OCI-LY3 (cell line): Measurements from ENCODE around the gene DYNLL2.

Source experiments
- H2AFZ ChIP-seq: fragments of 200-600, 300-600 bp; shearing (Covaris generic); 2 replicates; pipeline ENCODE4 v1.6.0; 2014; ENCODE audit warnings: antibody characterized with exemption, low read depth, low read length
- H3K27ac ChIP-seq: fragments of 200-600, 300-600 bp; sonication (generic); 2 replicates; pipeline ENCODE4 v1.5.1; 2014; ENCODE audit warnings: mild to moderate bottlenecking, low read length, moderate library complexity, mixed read lengths
- H3K27me3 ChIP-seq: fragments of 200-600, 300-600 bp; sonication (generic); 2 replicates; pipeline ENCODE4 v1.6.1; 2014; ENCODE audit warnings: low read depth, low read length, mixed read lengths
- H3K36me3 ChIP-seq: fragments of 200-600, 300-600 bp; sonication (generic); replicated peaks from 2 replicates; pipeline ENCODE3; 2014; ENCODE audit warnings: low read depth, low read length, mixed read lengths
- H3K4me1 ChIP-seq: fragments of 300-600, 200-600 bp; sonication (generic); 2 replicates; pipeline ENCODE4 v1.6.1; 2014; ENCODE audit warnings: low read length, mixed read lengths
- H3K4me2 ChIP-seq: fragments of 200-600, 300-600 bp; sonication (generic); 2 replicates; pipeline ENCODE4 v1.6.1; 2014; ENCODE audit warnings: low read length, mixed read lengths
- H3K4me3 ChIP-seq: fragments of 300-600, 200-600 bp; sonication (generic); 2 replicates; pipeline ENCODE4 v1.5.1; 2014; ENCODE audit warnings: antibody characterized with exemption, mild to moderate bottlenecking, low read length, moderate library complexity
- H3K79me2 ChIP-seq: fragments of 300-600, 200-600 bp; shearing (Covaris generic); 2 replicates; pipeline ENCODE4 v1.6.1; 2014; ENCODE audit warnings: mild to moderate bottlenecking, low read length, mixed read lengths
- H3K9ac ChIP-seq: fragments of 300-600, 200-600 bp; shearing (Covaris generic); 2 replicates; pipeline ENCODE4 v1.6.0; 2014; ENCODE audit warnings: mild to moderate bottlenecking, low read length, moderate library complexity
- H3K9me3 ChIP-seq: fragments of 200-600, 300-600 bp; shearing (Covaris generic); 2 replicates; pipeline ENCODE4 v1.6.1; 2014; ENCODE audit warnings: low read length, mixed read lengths; ENCODE audit not compliant: insufficient read depth
- H4K20me1 ChIP-seq: fragments of 200-600, 300-600 bp; sonication (generic); 2 replicates; pipeline ENCODE4 v1.6.1; 2016; ENCODE audit warnings: low read length, mixed read lengths; ENCODE audit not compliant: insufficient read depth
- CTCF ChIP-seq: fragments of 200-600, 300-600 bp; sonication (generic); IDR thresholded peaks from 2 replicates; pipeline ENCODE4 v1.5.1; 2014; ENCODE audit warnings: antibody characterized with exemption, low read length, low read depth
- EZH2phosphoT487 ChIP-seq: fragments of 200-600 bp; shearing (Covaris generic); IDR thresholded peaks from 2 replicates; pipeline ENCODE4 v1.6.1; 2018; ENCODE audit warnings: antibody characterized with exemption, mixed run types, low read depth

Gene DYNLL2

GRCh38 chr17:58049533-58049932 lies 33.7 kb upstream of the DYNLL2 start:
- no peak overlapping the region for H3K27ac ChIP-seq
- H3K4me3 ChIP-seq, result no peak overlapping the region
- H3K9me3 ChIP-seq, result no peaks in the 10 kb centered on the region

GRCh38 chr17:58050966-58051365 lies 32.3 kb upstream of the DYNLL2 start:
- Histone ChIP-seq H3K36me3 (no peaks in the 10 kb centered on the region), H3K27ac (no peak overlapping the region), H3K4me2 (no peak overlapping the region), H3K9me3 (no peaks in the 10 kb centered on the region), H3K9ac (no peak overlapping the region), H3K27me3 (peaks cover 7% of the 10 kb centered on the region; the same call in 1 of the 2 replicates), H3K79me2 (no peaks in the 10 kb centered on the region), H3K4me1 (no peaks in the 10 kb centered on the region), H3K4me3 (no peak overlapping the region), H4K20me1 (no peaks in the 10 kb centered on the region), H2AFZ (no peak overlapping the region)
- TF ChIP-seq EZH2phosphoT487 (no peak), CTCF (no peak)

More at GRCh38 chr17:58049533-58049932, 33.7 kb upstream of the DYNLL2 start:
- no peaks in the 10 kb centered on the region for H3K36me3 ChIP-seq
- TF ChIP-seq EZH2phosphoT487, result no peak
- no peak for TF ChIP-seq CTCF
- peaks cover 8% of the 10 kb centered on the region for H3K27me3 ChIP-seq
- H4K20me1 ChIP-seq, result no peaks in the 10 kb centered on the region
- no peak overlapping the region for H3K9ac ChIP-seq
- H3K4me1 ChIP-seq, result no peaks in the 10 kb centered on the region
- no peak overlapping the region for H3K4me2 ChIP-seq
- H2AFZ ChIP-seq, result no peak overlapping the region
- no peaks in the 10 kb centered on the region for H3K79me2 ChIP-seq

GRCh38 chr17:58051468-58051867 lies 31.8 kb upstream of the DYNLL2 start:
- no peak overlapping the region for H3K9ac ChIP-seq

GRCh38 chr17:58052407-58052806 lies 30.8 kb upstream of the DYNLL2 start:
- Histone ChIP-seq H3K4me1 (no peaks in the 10 kb centered on the region), H3K9ac (no peak overlapping the region), H3K79me2 (no peaks in the 10 kb centered on the region), H3K36me3 (no peaks in the 10 kb centered on the region), H2AFZ (no peak overlapping the region), H3K27ac (no peak overlapping the region), H3K9me3 (no peaks in the 10 kb centered on the region), H3K4me3 (no peak overlapping the region), H3K27me3 (peaks cover 8% of the 10 kb centered on the region), H3K4me2 (no peak overlapping the region), H4K20me1 (no peaks in the 10 kb centered on the region)
- no peak for TF ChIP-seq CTCF
- TF ChIP-seq EZH2phosphoT487, result no peak

More at GRCh38 chr17:58051468-58051867, 31.8 kb upstream of the DYNLL2 start:
- H3K4me1 ChIP-seq, result no peaks in the 10 kb centered on the region
- TF ChIP-seq EZH2phosphoT487, result no peak
- TF ChIP-seq CTCF, result no peak
- no peaks in the 10 kb centered on the region for H3K79me2 ChIP-seq
- H3K27ac ChIP-seq, result no peak overlapping the region
- H2AFZ ChIP-seq, result no peak overlapping the region
- no peaks in the 10 kb centered on the region for H3K36me3 ChIP-seq
- H3K4me2 ChIP-seq, result no peak overlapping the region
- H3K4me3 ChIP-seq, result no peak overlapping the region
- peaks cover 7% of the 10 kb centered on the region; the same call in 1 of the 2 replicates for H3K27me3 ChIP-seq
- H4K20me1 ChIP-seq, result no peaks in the 10 kb centered on the region
- H3K9me3 ChIP-seq, result no peaks in the 10 kb centered on the region
